BLaER1 treated with 17β-estradiol and CSF1 and Interleukin-3, amounts not matched to agents 10 nM and 100 nM (cell line): ENCODE data around the gene FDXACB1.

Source experiments
- H3K27ac ChIP-seq, 11 experiments: shearing (Covaris generic); formaldehyde crosslinking; 2 replicates each; pipeline ENCODE4 v1.8.1; 2022
- H3K27me3 ChIP-seq, 11 experiments: shearing (Covaris generic); formaldehyde crosslinking; 2 replicates each; pipeline ENCODE4 v1.8.1; 2022
- H3K36me3 ChIP-seq, 11 experiments: shearing (Covaris generic); formaldehyde crosslinking; 2 replicates each; pipeline ENCODE4 v1.8.1; 2022
- H3K4me1 ChIP-seq, 10 experiments: shearing (Covaris generic); formaldehyde crosslinking; 2 replicates each; pipeline ENCODE4 v1.8.1; 2022
- H3K4me2 ChIP-seq, 11 experiments: shearing (Covaris generic); formaldehyde crosslinking; 2 replicates each; pipeline ENCODE4 v1.8.1; 2022
- H3K4me3 ChIP-seq, 10 experiments: shearing (Covaris generic); formaldehyde crosslinking; 2 replicates each; pipeline ENCODE4 v1.8.1; 2022
- H3K9ac ChIP-seq, 11 experiments: shearing (Covaris generic); formaldehyde crosslinking; 2 replicates each; pipeline ENCODE4 v1.8.1; 2022
- H3K9me3 ChIP-seq, 11 experiments: shearing (Covaris generic); formaldehyde crosslinking; replicated peaks in 1 of 11; 2 replicates each; pipeline ENCODE4 v1.8.1; 2022
- H4K20me1 ChIP-seq, 11 experiments: shearing (Covaris generic); formaldehyde crosslinking; 2 replicates each; pipeline ENCODE4 v1.8.1; 2022
- Cebpa-rat ChIP-seq, 11 experiments: shearing (Covaris generic); IDR thresholded peaks; 2 replicates each; pipeline ENCODE4 v1.8.1; 2022

Gene FDXACB1

DNA sequence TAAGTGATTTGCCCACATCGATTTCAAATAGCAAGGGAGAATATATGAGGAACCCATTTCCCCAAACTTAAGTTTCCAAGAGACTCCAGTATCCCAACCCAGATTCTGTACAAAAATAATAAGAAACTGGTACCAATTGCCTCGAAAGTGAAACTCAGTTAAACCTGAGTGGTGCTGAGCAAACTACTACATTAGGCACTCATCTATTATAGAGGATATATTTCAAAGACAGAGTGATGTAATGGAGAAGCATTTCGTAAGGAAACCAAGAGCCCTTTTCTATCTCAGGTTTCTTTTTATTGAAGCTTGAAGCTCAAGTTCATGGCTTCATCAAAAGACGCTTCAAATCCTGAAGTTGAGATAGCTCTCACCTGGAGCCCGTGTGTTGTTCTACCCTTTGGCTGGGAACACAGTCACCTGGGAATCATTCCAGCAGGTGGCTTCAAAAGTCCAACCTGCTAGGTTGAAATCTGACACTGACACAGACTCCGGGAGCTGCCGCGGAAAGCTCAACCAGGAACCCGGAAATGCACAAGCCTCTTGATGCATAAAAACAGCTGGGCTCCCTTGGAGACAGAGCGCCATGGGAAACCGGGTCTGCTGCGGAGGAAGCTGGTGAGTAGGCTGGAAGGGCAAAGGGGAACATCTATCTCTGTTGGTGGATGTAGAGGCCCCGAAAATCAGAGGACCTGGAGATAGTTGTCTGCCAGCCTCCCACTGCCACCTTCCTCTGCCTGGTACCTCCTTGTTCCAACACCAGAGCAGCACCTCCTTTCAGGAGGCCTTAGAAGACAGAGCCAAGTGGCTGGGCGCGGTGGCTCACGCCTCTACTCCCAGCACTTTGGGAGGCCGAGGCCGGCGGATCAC is 39.7 kb upstream of the FDXACB1 start, which contains the start of gene C11orf52:
TSS of gene C11orf52 (plus strand) at position 524 of the 867 bp plus-strand sequence. CDS start at position 584, 60 bp downstream.
- H3K4me2 ChIP-seq: peak within 1 kb of the TSS; percentile 18 to 68 (median 52)
- H3K9me3 ChIP-seq: no peaks in the 10 kb centered on the region
- H3K36me3 ChIP-seq: no peaks in the 10 kb centered on the region
- peak within 1 kb of the TSS in 2 of 11 experiments; percentile 13 to 17; a peak in 2 of 22 replicates for H3K9ac ChIP-seq
- no peak for TF ChIP-seq Cebpa-rat (IDR thresholded peaks at IDR 0.05)
- H3K27me3 ChIP-seq: no peaks in the 10 kb centered on the region
- no peak within 1 kb of the TSS; a peak in 4 of 20 replicates for H3K4me3 ChIP-seq
- H3K4me1 ChIP-seq: peaks cover 10 to 27% (median 17%) of the 10 kb centered on the region in 10 experiments; a peak in 16 of 20 replicates
- peak within 1 kb of the TSS in 9 of 11 experiments; percentile 1 to 59 (median 28); a peak in 11 of 22 replicates for H3K27ac ChIP-seq
- no peaks in the 10 kb centered on the region for H4K20me1 ChIP-seq

- no peak overlapping the region for H3K27ac ChIP-seq
- H3K4me2 ChIP-seq: no peak overlapping the region
- no peaks in the 10 kb centered on the region for H4K20me1 ChIP-seq
- H3K9me3 ChIP-seq: no peaks in the 10 kb centered on the region
- TF ChIP-seq Cebpa-rat (IDR thresholded peaks at IDR 0.05): no peak
- H3K9ac ChIP-seq: no peak overlapping the region
- H3K4me1 ChIP-seq: peaks cover 2 to 19% (median 11%) of the 10 kb centered on the region in 10 experiments; a peak in 14 of 20 replicates
- H3K4me3 ChIP-seq: no peak overlapping the region
- H3K36me3 ChIP-seq: no peaks in the 10 kb centered on the region
- H3K27me3 ChIP-seq: no peaks in the 10 kb centered on the region
These were observed 38.8 kb upstream of the FDXACB1 start for GRCh38 chr11:111917788-111918187.

- H3K9me3 ChIP-seq: no peaks in the 10 kb centered on the region
- TF ChIP-seq Cebpa-rat (IDR thresholded peaks at IDR 0.05): no peak
- no peak overlapping the region for H3K27ac ChIP-seq
- H3K9ac ChIP-seq: no peak overlapping the region
- H3K4me3 ChIP-seq: no peak overlapping the region
- no peaks in the 10 kb centered on the region for H4K20me1 ChIP-seq
- H3K4me2 ChIP-seq: no peak overlapping the region
- no peaks in the 10 kb centered on the region for H3K36me3 ChIP-seq
- H3K4me1 ChIP-seq: peaks cover 0 to 14% (median 10%) of the 10 kb centered on the region in 10 experiments; a peak in 10 of 20 replicates
- H3K27me3 ChIP-seq: no peaks in the 10 kb centered on the region
These were observed 38.3 kb upstream of the FDXACB1 start for GRCh38 chr11:111917312-111917711.

DNA sequence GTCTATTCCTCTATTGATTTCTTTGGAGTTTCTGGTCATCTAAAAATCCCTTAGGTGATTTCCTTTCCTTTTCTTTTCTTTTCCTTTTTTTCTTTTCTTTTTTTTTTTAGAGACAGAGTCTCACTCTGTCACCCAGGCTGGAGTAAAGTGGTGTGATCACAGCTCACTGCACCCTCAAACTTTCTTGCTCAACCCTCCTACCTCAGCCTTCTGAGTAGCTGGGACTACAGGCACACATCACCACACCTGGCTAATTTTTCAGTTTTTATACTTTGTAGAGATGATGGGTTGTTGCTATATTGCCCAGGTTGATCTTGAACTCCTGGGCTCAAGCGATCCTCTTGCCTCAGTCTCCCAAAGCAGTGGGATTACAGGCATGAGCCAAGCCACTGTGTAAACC is 37.8 kb upstream of the FDXACB1 start:
- Histone ChIP-seq H3K36me3 (no peaks in the 10 kb centered on the region), H3K4me2 (no peak overlapping the region), H4K20me1 (no peaks in the 10 kb centered on the region), H3K9me3 (no peaks in the 10 kb centered on the region), H3K27ac (no peak overlapping the region), H3K4me3 (no peak overlapping the region), H3K4me1 (peaks cover 0 to 11% (median 7%) of the 10 kb centered on the region in 10 experiments; a peak in 8 of 20 replicates), H3K27me3 (no peaks in the 10 kb centered on the region), H3K9ac (no peak overlapping the region)
- no peak for TF ChIP-seq Cebpa-rat (IDR thresholded peaks at IDR 0.05)

DNA sequence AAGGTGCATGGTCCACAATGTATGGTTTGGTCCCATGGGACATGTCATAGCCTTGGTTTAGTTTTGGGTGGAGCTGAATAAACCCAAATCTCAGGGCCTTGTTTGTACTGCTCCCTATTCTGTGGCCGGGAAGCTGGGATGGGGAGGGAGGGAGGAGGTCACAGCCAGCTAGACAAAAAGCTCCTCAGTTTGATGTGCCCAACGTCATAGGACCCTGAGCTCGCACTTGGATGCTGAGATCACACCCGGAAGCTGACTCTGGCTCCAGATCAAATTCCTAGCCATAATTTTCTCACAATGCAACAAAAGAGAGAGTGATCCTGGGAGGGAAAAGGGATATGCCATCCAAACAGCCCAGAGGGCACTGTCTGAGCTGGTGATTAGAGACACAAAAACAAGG is 35.0 kb upstream of the FDXACB1 start:
- H3K27ac ChIP-seq: no peak overlapping the region
- no peaks in the 10 kb centered on the region for H3K9me3 ChIP-seq
- H3K36me3 ChIP-seq: no peaks in the 10 kb centered on the region
- H3K27me3 ChIP-seq: no peaks in the 10 kb centered on the region
- no peak overlapping the region for H3K9ac ChIP-seq
- no peak for TF ChIP-seq Cebpa-rat (IDR thresholded peaks at IDR 0.05)
- no peak overlapping the region for H3K4me2 ChIP-seq
- no peaks in the 10 kb centered on the region for H4K20me1 ChIP-seq
- no peak overlapping the region for H3K4me3 ChIP-seq
- peaks cover 0 to 7% (median 5%) of the 10 kb centered on the region in 10 experiments; a peak in 2 of 20 replicates for H3K4me1 ChIP-seq

DNA sequence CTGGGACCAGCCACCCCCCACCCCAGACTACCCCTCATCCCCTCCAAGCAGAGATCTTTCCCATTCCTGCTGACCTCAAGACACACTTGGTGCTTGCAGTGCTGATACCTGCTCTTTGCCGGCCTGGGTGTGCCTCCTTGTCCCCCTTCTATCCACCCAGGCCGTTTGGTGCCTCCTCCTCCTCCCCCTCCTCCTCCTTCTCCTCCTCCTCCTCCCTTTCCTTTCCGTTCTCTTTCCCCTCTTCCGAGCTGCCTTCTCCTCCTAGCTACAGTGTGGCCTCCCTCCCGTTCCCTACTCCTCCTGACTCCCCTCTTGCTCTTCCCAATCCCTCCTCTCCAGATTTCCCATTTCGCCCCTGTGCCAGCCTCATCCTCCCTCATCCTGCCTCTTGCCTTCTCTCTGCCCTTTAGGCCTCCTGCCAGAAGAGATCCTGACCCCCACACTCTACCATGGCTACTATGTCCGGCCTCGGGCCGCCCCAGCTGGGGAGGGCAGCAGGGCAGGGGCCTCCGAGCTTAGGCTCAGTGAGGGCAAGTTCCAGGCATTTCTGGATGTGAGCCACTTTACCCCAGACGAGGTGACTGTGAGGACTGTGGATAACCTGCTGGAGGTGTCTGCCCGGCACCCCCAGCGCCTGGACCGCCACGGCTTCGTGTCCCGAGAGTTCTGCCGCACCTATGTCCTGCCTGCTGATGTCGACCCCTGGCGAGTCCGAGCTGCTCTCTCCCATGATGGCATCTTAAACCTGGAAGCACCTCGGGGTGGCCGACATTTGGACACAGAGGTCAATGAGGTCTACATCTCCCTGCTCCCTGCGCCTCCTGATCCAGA is 34.3 kb upstream of the FDXACB1 start:
- Histone ChIP-seq H4K20me1 (no peaks in the 10 kb centered on the region), H3K27me3 (no peaks in the 10 kb centered on the region), H3K9ac (no peak overlapping the region), H3K4me2 (no peak overlapping the region), H3K4me3 (no peak overlapping the region), H3K4me1 (no peaks in the 10 kb centered on the region), H3K27ac (no peak overlapping the region), H3K9me3 (no peaks in the 10 kb centered on the region), H3K36me3 (no peaks in the 10 kb centered on the region)
- TF ChIP-seq Cebpa-rat (IDR thresholded peaks at IDR 0.05): no peak

DNA sequence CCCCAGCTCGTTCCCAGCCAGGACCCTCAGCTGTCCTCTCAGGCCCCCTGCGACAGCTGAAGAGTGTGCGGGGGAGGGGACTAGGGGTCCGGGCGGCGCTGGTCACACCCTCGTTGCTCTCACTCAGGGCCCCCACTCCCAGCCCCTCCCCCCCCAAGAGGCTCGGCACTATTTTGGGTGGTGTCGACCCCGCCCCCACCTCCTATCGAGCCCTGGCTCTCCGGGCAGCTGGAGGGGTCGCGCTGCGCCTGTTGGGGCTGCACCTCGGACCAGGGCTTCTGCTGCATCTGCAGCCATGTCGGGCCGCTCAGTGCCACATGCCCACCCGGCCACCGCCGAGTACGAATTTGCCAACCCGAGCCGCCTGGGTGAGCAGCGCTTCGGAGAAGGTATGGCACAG is 33.6 kb upstream of the FDXACB1 start, which contains the start of gene HSPB2:
TSS of gene HSPB2 (plus strand) at position 200 of the 400 bp plus-strand sequence. CDS start at position 296, 96 bp downstream.
- H4K20me1 ChIP-seq: no peaks in the 10 kb centered on the region
- no peak within 1 kb of the TSS for H3K4me3 ChIP-seq
- no peak within 1 kb of the TSS for H3K9ac ChIP-seq
- no peak for TF ChIP-seq Cebpa-rat (IDR thresholded peaks at IDR 0.05)
- no peaks in the 10 kb centered on the region for H3K9me3 ChIP-seq
- no peaks in the 10 kb centered on the region for H3K4me1 ChIP-seq
- H3K27me3 ChIP-seq: no peaks in the 10 kb centered on the region
- H3K4me2 ChIP-seq: no peak within 1 kb of the TSS
- no peaks in the 10 kb centered on the region for H3K36me3 ChIP-seq
- no peak within 1 kb of the TSS for H3K27ac ChIP-seq

GRCh38 chr11:111911563-111912401 is 32.8 kb upstream of the FDXACB1 start, which contains the start of gene CRYAB:
TSS of gene CRYAB (minus strand) at chr11:111911770. CDS start at chr11:111911724, 46 bp downstream.
- no peaks in the 10 kb centered on the region for H4K20me1 ChIP-seq
- no peaks in the 10 kb centered on the region for H3K27me3 ChIP-seq
- H3K9me3 ChIP-seq: no peaks in the 10 kb centered on the region; a peak in 1 of 22 replicates
- no peak for TF ChIP-seq Cebpa-rat (IDR thresholded peaks at IDR 0.05)
- no peak within 1 kb of the TSS for H3K4me2 ChIP-seq
- H3K36me3 ChIP-seq: no peaks in the 10 kb centered on the region
- H3K4me1 ChIP-seq: no peaks in the 10 kb centered on the region
- no peak within 1 kb of the TSS for H3K4me3 ChIP-seq
- no peak within 1 kb of the TSS for H3K9ac ChIP-seq
- no peak within 1 kb of the TSS for H3K27ac ChIP-seq
